Esophagus (tissue), 2 donors: Measurements from ENCODE around the gene SLCO2B1. TPM values are rescaled to one million over a fixed set of nuclear protein-coding genes. Genes with fewer than 3 reads are reported as not detected.

Experiments used
- H3K27ac ChIP-seq, 2 donors: one replicate each; pipeline ENCODE4 v1.5.1; 2013; ENCODE audit warnings: low read depth in 2 of 2, mild to moderate bottlenecking in 2 of 2, inconsistent platforms in 1 of 2, low read length in 1 of 2, moderate library complexity in 1 of 2
- H3K27me3 ChIP-seq, 2 donors: one replicate each; pipeline ENCODE4 v1.6.1; 2013; ENCODE audit warnings: low read length in 2 of 2, control low read depth in 1 of 2, mild to moderate bottlenecking in 1 of 2; ENCODE audit not compliant: insufficient read depth in 2 of 2, control insufficient read depth in 1 of 2
- H3K36me3 ChIP-seq, 2 donors: one replicate each; pipeline ENCODE4 v1.6.1; 2013; ENCODE audit warnings: low read length in 1 of 2; ENCODE audit not compliant: control insufficient read depth in 2 of 2, insufficient read depth in 2 of 2
- H3K4me1 ChIP-seq, 2 donors: one replicate each; pipeline ENCODE4 v1.6.1; 2013; ENCODE audit warnings: low read length in 1 of 2; ENCODE audit not compliant: control insufficient read depth in 2 of 2, insufficient read depth in 2 of 2
- H3K4me3 ChIP-seq, 2 donors: one replicate each; pipeline ENCODE4 v1.5.1; 2013; ENCODE audit warnings: low read length in 2 of 2, mild to moderate bottlenecking in 2 of 2, low read depth in 1 of 2, moderate library complexity in 1 of 2
- H3K9me3 ChIP-seq, 2 donors: one replicate each; pipeline ENCODE4 v1.6.1; 2013; ENCODE audit warnings: mild to moderate bottlenecking in 2 of 2, low read depth in 1 of 2, low read length in 1 of 2, moderate library complexity in 1 of 2; ENCODE audit not compliant: control insufficient read depth in 2 of 2, insufficient read depth in 1 of 2
- WGBS, 2 donors: extraction: QIAGEN DNeasy Blood & Tissue Kit; methylation state at CpG; one replicate each; pipeline ENCODE4 v1.1.7; 2013; 5-methylcytosine and 5-hydroxymethylcytosine counted together
- polyA plus RNA-seq, 2 donors: library from polyadenylated mRNA; stranded (reverse); fragments of 200-250 nt; gene quantifications; one replicate each; pipeline ENCODE4 v1.2.3, GENCODE V29; 2013
- donor health status: healthy with polysubstance abuse.
- donor health status: Bipolar disorder and iron deficiency.

The SLCO2B1 gene
- polyA plus RNA-seq, 2 donors: 5.6 to 5.7 TPM

DNA sequence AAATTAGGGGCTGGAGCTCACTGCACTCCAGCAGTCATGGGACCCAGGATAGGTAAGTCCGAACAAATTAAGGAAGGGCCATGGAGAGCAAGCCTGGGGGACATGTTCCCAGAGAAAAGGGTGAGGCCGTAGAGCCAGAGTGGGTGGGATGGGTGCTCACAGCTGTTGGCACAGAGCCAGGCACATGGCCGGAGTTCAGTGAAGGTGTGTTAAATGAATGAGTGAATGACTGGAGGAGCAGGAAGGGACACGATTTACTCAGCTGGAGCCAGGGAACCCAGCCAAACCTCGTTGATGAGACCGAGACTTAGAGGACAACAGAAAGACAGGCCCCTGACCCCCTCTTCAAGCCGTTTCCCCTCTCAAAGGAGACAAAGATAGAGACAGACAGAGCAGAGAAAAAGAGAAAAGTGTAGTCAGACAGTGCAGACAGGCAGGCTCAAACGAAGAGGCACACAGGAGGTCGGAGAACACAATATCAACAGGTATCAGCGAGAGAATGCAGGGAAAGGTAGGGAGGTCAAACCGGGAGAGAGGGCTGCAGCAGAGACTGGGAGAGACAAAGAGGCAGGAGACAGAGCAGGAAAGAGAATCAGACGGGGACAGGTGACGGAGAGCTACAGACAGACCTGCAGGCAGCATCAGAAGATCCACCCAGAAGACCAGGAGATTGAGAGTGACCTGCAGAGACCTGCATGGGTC lies 590 bp downstream of the SLCO2B1 start:
- Histone ChIP-seq H3K27ac (peak overlapping the region; percentile 62 to 66), H3K4me3 (peak overlapping the region; percentile 24 to 26), H3K9me3 (no peaks in the 10 kb centered on the region), H3K4me1 (peaks cover 4 to 20% of the 10 kb centered on the region in 2 donors), H3K27me3 (no peaks in the 10 kb centered on the region), H3K36me3 (no peaks in the 10 kb centered on the region)
- WGBS, 2 donors: 35 to 41% methylated on average over 13 of the region's 13 CpGs

DNA sequence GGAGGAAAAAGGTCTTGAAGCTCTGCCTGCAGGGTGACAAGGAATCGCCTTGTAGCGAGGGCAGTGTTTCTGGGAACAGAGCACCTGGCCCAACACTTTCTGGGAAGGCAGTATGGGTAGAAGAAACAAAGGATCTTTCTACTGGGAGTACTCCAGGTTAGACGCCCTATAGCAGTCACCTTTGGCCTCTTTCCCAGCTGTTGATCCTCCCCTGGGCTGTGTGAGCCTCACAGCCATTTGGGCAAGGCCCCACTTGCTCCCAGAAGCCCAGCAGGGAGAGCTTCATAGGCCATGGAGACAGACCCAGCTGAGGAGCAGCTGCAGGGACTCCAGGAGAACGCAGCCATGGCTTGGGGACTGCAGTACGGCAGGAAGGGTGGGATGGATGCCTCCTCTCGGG lies 1.2 kb downstream of the SLCO2B1 start:
- Histone ChIP-seq H3K27me3 (no peaks in the 10 kb centered on the region), H3K27ac (peak overlapping the region in 1 of 2 donors; percentile 2), H3K36me3 (no peaks in the 10 kb centered on the region), H3K9me3 (no peaks in the 10 kb centered on the region), H3K4me1 (peaks cover 4 to 20% of the 10 kb centered on the region in 2 donors), H3K4me3 (peak overlapping the region in 1 of 2 donors; percentile 20)
- 35 to 49% methylated on average over 6 of the region's 6 CpGs for WGBS, 2 donors

- 61 to 80% methylated on average over 5 of the region's 5 CpGs for WGBS, 2 donors
- no peaks in the 10 kb centered on the region for H3K27me3 ChIP-seq
- H3K27ac ChIP-seq: no peak overlapping the region
- H3K4me3 ChIP-seq: peak overlapping the region in 1 of 2 donors; percentile 9
- no peaks in the 10 kb centered on the region for H3K36me3 ChIP-seq
- peaks cover 4 to 18% of the 10 kb centered on the region in 2 donors for H3K4me1 ChIP-seq
- H3K9me3 ChIP-seq: no peaks in the 10 kb centered on the region
Measured at GRCh38 chr11:75152651-75153427, 1.9 kb downstream of the SLCO2B1 start.

GRCh38 chr11:75154646-75155569 lies 4.0 kb downstream of the SLCO2B1 start:
- 75 to 82% methylated on average over 9 of the region's 9 CpGs for WGBS, 2 donors
- Histone ChIP-seq H3K4me3 (no peak overlapping the region), H3K27me3 (no peaks in the 10 kb centered on the region), H3K4me1 (peaks cover 4 to 20% of the 10 kb centered on the region in 2 donors), H3K27ac (no peak overlapping the region), H3K9me3 (no peaks in the 10 kb centered on the region), H3K36me3 (peaks cover 0 to 2% of the 10 kb centered on the region in 2 donors)

- Histone ChIP-seq H3K4me3 (no peak overlapping the region), H3K27me3 (no peaks in the 10 kb centered on the region), H3K27ac (no peak overlapping the region), H3K36me3 (peaks cover 0 to 3% of the 10 kb centered on the region in 2 donors), H3K4me1 (peaks cover 4 to 11% of the 10 kb centered on the region in 2 donors), H3K9me3 (no peaks in the 10 kb centered on the region)
- 73 to 83% methylated on average over 13 of the region's 13 CpGs for WGBS, 2 donors
Measured at GRCh38 chr11:75155570-75156422, 4.9 kb downstream of the SLCO2B1 start.

DNA sequence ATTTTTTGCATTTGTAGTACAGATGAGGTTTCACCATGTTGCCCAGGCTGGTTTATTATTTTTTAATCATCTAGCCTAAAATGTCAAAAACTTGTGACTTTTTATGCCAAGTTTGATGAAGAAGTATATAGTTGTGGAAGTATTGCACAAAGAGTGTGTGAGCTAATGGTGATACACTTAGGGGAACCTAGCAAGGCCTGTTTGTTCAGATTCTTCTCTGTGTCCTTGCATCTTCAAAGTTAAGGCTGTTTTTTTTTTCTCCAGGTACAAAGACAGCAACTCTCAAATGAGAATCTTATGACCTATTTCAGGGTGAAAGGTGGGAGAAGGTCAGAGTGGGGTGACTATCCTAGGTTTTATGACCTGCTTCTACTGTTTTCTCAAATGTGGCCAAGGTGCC lies 7.3 kb downstream of the SLCO2B1 start:
- H3K4me1 ChIP-seq: peaks cover 0 to 5% of the 10 kb centered on the region in 2 donors
- H3K36me3 ChIP-seq: peaks cover 0 to 3% of the 10 kb centered on the region in 2 donors
- no peaks in the 10 kb centered on the region for H3K27me3 ChIP-seq
- H3K27ac ChIP-seq: no peak overlapping the region
- no peak overlapping the region for H3K4me3 ChIP-seq
- no peaks in the 10 kb centered on the region for H3K9me3 ChIP-seq

GRCh38 chr11:75158696-75159150 lies 7.8 kb downstream of the SLCO2B1 start:
- Histone ChIP-seq H3K27me3 (no peaks in the 10 kb centered on the region), H3K36me3 (peaks cover 0 to 4% of the 10 kb centered on the region in 2 donors), H3K4me1 (peaks cover 0 to 5% of the 10 kb centered on the region in 2 donors), H3K4me3 (no peak overlapping the region), H3K9me3 (no peaks in the 10 kb centered on the region), H3K27ac (no peak overlapping the region)
- WGBS, 2 donors: 76 to 88% methylated on average over 4 of the region's 4 CpGs

DNA sequence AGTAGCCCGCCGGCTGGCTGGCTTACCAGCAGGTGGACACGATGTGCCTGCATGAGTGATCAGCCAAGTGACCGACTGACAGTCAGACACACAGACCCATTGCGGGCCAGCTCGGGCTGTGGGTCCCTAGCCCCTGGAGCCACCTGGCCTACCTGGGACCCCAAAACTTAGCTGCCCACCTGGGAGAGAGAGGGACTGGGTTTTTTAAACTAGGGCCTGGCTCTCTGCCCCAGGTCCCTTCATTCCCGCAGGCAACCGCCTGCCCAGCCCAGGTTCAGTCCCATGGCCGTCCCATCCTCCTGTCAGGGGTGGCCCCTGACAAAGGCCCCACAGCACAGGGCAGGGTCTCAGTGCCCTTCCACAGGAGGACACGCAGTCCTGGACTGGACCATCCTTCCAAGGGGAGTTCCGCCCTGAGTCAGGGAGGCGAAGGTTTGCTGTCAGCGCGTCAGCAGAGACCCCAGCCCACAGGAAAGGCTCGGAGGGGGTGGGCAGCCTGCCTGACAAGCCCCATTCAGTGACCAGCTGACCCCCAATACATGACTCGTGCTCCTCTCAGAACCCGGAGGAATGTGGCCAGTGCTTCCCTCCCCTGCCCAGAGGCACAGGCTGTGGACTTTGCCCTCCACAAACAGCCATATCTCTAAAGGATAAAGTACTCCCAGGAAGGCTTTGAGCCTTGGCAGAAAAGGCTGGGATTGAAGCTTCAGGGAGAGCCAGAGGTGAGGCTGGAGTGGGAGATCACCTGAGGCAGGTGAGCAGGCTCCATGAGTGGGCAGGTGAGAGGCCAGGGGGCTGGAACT lies 8.4 kb downstream of the SLCO2B1 start:
- Histone ChIP-seq H3K4me1 (peaks cover 0 to 5% of the 10 kb centered on the region in 2 donors), H3K4me3 (no peak overlapping the region), H3K9me3 (no peaks in the 10 kb centered on the region), H3K27me3 (no peaks in the 10 kb centered on the region), H3K36me3 (peaks cover 0 to 4% of the 10 kb centered on the region in 2 donors), H3K27ac (peak overlapping the region in 1 of 2 donors; percentile 35)
- WGBS, 2 donors: 70 to 86% methylated on average over 17 of the region's 17 CpGs
